Liver (tissue), 3 donors: ENCODE data around the gene SLC25A2.
"Not testable (repeated sequence)": the region's sequence is repeated elsewhere in the genome, so short reads cannot be mapped to it uniquely, and the experiment has no call there.

ENCODE experiments used
- SP1 ChIP-seq: IDR thresholded peaks from 2 replicates; pipeline ENCODE4 v1.6.1; 2018; ENCODE audit warnings: antibody characterized with exemption, mild to moderate bottlenecking
- TF ChIP-seq, protein P1 (sequence below): IDR thresholded peaks from 2 replicates; pipeline ENCODE4 v1.6.1; 2016; ENCODE audit warnings: antibody characterized with exemption, mild to moderate bottlenecking
- TF ChIP-seq, protein P2 (sequence below): fragments of 150-350 bp; IDR thresholded peaks from 2 replicates; pipeline ENCODE4 v1.5.1; 2017; ENCODE audit warnings: improper control_type of control experiment, low read depth, low read length; ENCODE audit not compliant: missing input control
- donor health status: healthy.
- donor health status: healthy.

GRCh38 chr5:141340781-141341354, 37.0 kb upstream of the SLC25A2 start:
- TF ChIP-seq, protein P1, sequence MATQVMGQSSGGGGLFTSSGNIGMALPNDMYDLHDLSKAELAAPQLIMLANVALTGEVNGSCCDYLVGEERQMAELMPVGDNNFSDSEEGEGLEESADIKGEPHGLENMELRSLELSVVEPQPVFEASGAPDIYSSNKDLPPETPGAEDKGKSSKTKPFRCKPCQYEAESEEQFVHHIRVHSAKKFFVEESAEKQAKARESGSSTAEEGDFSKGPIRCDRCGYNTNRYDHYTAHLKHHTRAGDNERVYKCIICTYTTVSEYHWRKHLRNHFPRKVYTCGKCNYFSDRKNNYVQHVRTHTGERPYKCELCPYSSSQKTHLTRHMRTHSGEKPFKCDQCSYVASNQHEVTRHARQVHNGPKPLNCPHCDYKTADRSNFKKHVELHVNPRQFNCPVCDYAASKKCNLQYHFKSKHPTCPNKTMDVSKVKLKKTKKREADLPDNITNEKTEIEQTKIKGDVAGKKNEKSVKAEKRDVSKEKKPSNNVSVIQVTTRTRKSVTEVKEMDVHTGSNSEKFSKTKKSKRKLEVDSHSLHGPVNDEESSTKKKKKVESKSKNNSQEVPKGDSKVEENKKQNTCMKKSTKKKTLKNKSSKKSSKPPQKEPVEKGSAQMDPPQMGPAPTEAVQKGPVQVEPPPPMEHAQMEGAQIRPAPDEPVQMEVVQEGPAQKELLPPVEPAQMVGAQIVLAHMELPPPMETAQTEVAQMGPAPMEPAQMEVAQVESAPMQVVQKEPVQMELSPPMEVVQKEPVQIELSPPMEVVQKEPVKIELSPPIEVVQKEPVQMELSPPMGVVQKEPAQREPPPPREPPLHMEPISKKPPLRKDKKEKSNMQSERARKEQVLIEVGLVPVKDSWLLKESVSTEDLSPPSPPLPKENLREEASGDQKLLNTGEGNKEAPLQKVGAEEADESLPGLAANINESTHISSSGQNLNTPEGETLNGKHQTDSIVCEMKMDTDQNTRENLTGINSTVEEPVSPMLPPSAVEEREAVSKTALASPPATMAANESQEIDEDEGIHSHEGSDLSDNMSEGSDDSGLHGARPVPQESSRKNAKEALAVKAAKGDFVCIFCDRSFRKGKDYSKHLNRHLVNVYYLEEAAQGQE, result not testable (repeated sequence)
- TF ChIP-seq SP1, result not testable (repeated sequence)
- TF ChIP-seq, protein P2, sequence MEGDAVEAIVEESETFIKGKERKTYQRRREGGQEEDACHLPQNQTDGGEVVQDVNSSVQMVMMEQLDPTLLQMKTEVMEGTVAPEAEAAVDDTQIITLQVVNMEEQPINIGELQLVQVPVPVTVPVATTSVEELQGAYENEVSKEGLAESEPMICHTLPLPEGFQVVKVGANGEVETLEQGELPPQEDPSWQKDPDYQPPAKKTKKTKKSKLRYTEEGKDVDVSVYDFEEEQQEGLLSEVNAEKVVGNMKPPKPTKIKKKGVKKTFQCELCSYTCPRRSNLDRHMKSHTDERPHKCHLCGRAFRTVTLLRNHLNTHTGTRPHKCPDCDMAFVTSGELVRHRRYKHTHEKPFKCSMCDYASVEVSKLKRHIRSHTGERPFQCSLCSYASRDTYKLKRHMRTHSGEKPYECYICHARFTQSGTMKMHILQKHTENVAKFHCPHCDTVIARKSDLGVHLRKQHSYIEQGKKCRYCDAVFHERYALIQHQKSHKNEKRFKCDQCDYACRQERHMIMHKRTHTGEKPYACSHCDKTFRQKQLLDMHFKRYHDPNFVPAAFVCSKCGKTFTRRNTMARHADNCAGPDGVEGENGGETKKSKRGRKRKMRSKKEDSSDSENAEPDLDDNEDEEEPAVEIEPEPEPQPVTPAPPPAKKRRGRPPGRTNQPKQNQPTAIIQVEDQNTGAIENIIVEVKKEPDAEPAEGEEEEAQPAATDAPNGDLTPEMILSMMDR, result not testable (repeated sequence)
